Measurements from ENCODE around the gene RNF112. TPM values are rescaled to one million over a fixed set of nuclear protein-coding genes. Genes with fewer than 3 reads are reported as not detected.

RNF112 gene, protein sequence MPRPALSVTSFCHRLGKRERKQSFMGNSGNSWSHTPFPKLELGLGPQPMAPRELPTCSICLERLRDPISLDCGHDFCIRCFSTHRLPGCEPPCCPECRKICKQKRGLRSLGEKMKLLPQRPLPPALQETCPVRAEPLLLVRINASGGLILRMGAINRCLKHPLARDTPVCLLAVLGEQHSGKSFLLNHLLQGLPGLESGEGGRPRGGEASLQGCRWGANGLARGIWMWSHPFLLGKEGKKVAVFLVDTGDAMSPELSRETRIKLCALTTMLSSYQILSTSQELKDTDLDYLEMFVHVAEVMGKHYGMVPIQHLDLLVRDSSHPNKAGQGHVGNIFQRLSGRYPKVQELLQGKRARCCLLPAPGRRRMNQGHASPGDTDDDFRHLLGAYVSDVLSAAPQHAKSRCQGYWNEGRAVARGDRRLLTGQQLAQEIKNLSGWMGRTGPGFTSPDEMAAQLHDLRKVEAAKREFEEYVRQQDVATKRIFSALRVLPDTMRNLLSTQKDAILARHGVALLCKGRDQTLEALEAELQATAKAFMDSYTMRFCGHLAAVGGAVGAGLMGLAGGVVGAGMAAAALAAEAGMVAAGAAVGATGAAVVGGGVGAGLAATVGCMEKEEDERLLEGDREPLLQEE
- polyA plus RNA-seq (2011; rRNA removed) (0.60 and 0.70 TPM in 2 replicates), polyA minus RNA-seq (2011; rRNA and poly(A)+ RNA removed) (0.33 TPM in 1 of 2 replicates, not detected in the other)

DNA sequence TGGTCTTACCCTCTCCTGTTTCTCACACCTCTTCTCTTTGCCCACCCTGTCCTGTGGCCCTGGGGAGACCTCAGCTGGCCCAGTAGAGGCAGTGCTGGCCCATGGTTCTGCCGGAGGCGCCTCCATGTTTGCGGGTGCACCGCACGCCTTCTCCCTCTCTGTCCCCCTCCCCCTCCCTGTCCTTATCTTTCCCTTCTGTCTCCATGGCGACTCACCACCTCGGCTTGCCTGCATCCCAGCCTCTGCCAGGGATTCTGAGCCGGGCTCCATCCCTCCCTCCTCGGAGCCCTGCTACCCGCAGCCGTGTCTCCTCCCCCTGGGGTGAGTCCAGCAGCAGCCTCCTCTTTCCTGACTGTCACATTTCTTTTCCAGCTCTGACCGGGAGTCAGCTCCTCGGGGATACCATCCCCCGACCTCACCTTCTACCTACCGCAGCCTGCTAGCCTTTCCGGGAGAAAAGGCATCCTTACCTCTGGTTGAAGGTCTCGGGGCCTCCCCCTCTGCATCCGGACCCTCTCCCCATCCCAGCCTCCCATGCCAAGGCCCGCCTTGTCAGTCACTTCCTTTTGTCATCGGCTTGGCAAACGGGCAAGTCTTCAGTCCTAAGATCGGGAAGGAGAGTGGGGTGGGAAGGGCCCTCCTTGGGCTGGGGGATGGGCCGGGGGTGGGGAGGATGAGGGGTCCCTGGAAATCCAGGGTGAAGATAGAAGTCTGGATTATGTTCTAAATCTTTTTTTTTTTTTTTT lies at the start of gene RNF112:
RNF112 (plus strand) TSS at position 358 of the 746 bp plus-strand sequence; CDS start at position 535, 177 bp downstream.
- ChIA-PET CTCF (interaction anchor here (1.4 to 1.7 kb wide), 2 partner anchors 22 to 26 kb away, joined by 3 to 6 read pairs; no protein-coding TSS in a partner anchor), POLR2A (no interaction called here)
- TF ChIP-seq, protein P1, sequence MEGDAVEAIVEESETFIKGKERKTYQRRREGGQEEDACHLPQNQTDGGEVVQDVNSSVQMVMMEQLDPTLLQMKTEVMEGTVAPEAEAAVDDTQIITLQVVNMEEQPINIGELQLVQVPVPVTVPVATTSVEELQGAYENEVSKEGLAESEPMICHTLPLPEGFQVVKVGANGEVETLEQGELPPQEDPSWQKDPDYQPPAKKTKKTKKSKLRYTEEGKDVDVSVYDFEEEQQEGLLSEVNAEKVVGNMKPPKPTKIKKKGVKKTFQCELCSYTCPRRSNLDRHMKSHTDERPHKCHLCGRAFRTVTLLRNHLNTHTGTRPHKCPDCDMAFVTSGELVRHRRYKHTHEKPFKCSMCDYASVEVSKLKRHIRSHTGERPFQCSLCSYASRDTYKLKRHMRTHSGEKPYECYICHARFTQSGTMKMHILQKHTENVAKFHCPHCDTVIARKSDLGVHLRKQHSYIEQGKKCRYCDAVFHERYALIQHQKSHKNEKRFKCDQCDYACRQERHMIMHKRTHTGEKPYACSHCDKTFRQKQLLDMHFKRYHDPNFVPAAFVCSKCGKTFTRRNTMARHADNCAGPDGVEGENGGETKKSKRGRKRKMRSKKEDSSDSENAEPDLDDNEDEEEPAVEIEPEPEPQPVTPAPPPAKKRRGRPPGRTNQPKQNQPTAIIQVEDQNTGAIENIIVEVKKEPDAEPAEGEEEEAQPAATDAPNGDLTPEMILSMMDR (IDR thresholded peaks at IDR 0.05; ENCODE audit: insufficient read depth, low read depth, low read length): no peak
- no peak for DNase-seq (ENCODE audit: low read depth)
- Histone ChIP-seq H3K4me3 (ENCODE audit: low read depth, low read length) (no peak within 1 kb of the TSS), H3K36me3 (ENCODE audit: control insufficient read depth, insufficient read depth, low read length) (no peaks in the 10 kb centered on the region), H3K27me3 (ENCODE audit: control insufficient read depth, insufficient read depth, low read length) (no peaks in the 10 kb centered on the region)

DNA sequence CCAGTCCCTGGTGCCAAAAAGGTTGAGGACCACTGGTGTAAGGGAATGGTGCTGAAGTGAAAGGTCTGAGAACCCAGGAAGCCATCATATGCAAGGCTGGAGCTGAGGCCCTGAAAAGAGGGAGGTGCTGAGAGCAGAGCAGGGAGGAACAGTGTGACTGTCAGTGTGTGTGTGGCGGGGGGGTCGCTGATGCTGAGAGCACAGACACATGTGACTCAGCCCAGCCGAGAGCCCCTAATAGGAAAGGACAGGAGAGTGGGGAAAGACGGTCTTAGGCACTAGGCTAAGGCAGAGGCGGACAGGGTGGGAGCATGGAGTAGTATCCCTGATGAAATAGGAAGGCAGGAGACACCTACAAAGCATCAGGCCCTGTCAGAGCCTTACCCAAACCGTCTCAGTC lies 49.7 kb upstream of the RNF112 start:
- no peak overlapping the region for H3K4me3 ChIP-seq (ENCODE audit: low read depth, low read length)
- H3K27me3 ChIP-seq (ENCODE audit: control insufficient read depth, insufficient read depth, low read length): no peaks in the 10 kb centered on the region
- ChIA-PET CTCF (interaction anchor here (1.1 to 5.9 kb wide), 2 partner anchors 20 to 87 kb away, joined by 3 to 178 read pairs; no protein-coding TSS in a partner anchor), POLR2A (no interaction called here)
- H3K36me3 ChIP-seq (ENCODE audit: control insufficient read depth, insufficient read depth, low read length): peaks cover 2% of the 10 kb centered on the region; the same call in 1 of the 2 replicates
- TF ChIP-seq, protein P1 (IDR thresholded peaks at IDR 0.05; ENCODE audit: insufficient read depth, low read depth, low read length): no peak
- no peak for DNase-seq (ENCODE audit: low read depth)

DNA sequence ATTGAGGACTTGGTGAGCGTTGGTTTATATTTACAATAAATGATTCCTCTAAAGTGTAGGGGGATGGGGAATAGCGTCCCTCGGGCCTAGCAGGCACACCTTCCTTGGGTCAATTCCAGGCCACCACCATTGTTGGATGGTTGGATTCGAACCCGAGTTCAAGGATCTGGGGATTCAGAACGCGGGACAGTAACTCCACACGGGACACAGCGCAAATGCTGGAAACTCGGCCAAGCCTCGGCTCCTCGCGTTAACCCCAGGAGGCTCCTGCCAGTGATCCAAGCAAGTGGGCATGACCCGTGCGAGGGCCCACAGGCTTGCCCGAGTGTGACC lies 49.1 kb upstream of the RNF112 start:
- DNase-seq (ENCODE audit: low read depth): no peak
- Histone ChIP-seq H3K36me3 (ENCODE audit: control insufficient read depth, insufficient read depth, low read length) (peaks cover 2% of the 10 kb centered on the region; the same call in 1 of the 2 replicates), H3K4me3 (ENCODE audit: low read depth, low read length) (peak overlapping the region; percentile 56), H3K27me3 (ENCODE audit: control insufficient read depth, insufficient read depth, low read length) (no peaks in the 10 kb centered on the region)
- TF ChIP-seq, protein P1 (IDR thresholded peaks at IDR 0.05; ENCODE audit: insufficient read depth, low read depth, low read length): no peak
- ChIA-PET CTCF (interaction anchor here (1.1 to 5.9 kb wide), 11 partner anchors 13 to 404 kb away, joined by 3 to 178 read pairs (median 11); no protein-coding TSS in a partner anchor), POLR2A (no interaction called here)

DNA sequence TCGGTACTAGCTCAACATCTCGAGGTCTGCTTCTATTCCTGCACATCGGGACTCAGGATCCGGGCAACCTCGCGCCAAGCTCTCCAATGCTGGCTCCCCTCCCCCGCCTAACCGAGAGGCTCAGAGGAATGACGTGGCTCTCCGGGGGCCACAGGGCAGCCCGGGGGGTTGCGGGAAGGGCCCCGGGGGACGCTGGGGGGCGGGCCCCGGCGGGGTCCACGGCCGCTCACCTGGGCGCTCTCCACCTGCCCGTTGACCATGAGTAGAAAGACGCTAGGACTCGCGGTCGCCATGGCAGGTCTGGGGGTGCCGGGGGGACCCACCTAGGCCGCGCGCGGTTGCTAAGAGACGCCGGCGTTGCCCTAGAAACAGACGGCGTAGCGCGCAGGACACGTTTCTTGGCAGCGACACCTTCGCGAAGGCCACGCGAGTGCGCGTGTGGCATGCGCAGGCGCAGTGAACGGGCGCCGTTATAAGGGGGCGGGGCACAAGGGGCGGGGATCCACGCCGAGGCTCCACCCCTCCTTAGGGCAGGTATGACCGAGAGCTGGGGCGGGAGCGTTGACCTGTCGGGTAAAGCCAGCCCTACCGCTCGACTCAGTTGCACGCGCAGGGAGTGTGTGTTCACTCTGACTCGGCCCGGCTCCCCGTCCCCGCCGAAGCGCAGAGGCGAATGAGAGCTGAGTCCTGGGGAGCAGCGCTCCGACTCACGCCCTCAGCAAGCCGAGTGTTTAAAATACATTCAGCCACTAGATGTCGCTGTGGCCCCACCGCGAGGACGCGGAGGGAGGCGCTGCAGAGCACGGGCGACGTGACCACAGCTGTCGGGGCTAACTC lies 48.5 kb upstream of the RNF112 start, which contains the start of gene B9D1:
B9D1 (minus strand) TSS at position 447 of the 837 bp plus-strand sequence; CDS start at position 293, 154 bp downstream.
- POLR2A ChIA-PET: no interaction called here
- Histone ChIP-seq H3K27me3 (ENCODE audit: control insufficient read depth, insufficient read depth, low read length) (no peaks in the 10 kb centered on the region), H3K36me3 (ENCODE audit: control insufficient read depth, insufficient read depth, low read length) (peaks cover 1% of the 10 kb centered on the region; the same call in 1 of the 2 replicates), H3K4me3 (ENCODE audit: low read depth, low read length) (peak within 1 kb of the TSS; percentile 56)
- TF ChIP-seq, protein P1 (IDR thresholded peaks at IDR 0.05; ENCODE audit: insufficient read depth, low read depth, low read length): peak; percentile 93
- CTCF ChIA-PET: interaction anchor here (0.6 to 5.9 kb wide), 43 partner anchors 8 to 444 kb away, joined by 3 to 178 read pairs (median 5); partner anchors contain the start of genes ALDH3A2 and MAPK7
- DNase-seq (ENCODE audit: low read depth): no peak
